COR-L47 (cell line): ENCODE results near the gene GYPC.
"Not testable (repeated sequence)": the region's sequence is repeated elsewhere in the genome, so short reads cannot be mapped to it uniquely, and the experiment has no call there.

ENCODE experiments used
- DNase-seq: peaks from one replicate; lab custom pipeline; 2025; lab: John Stamatoyannopoulos, UW

Gene GYPC

GRCh38 chr2:126671488-126671887, 15.5 kb downstream of the GYPC start:
- DNase-seq, result no peak

DNA sequence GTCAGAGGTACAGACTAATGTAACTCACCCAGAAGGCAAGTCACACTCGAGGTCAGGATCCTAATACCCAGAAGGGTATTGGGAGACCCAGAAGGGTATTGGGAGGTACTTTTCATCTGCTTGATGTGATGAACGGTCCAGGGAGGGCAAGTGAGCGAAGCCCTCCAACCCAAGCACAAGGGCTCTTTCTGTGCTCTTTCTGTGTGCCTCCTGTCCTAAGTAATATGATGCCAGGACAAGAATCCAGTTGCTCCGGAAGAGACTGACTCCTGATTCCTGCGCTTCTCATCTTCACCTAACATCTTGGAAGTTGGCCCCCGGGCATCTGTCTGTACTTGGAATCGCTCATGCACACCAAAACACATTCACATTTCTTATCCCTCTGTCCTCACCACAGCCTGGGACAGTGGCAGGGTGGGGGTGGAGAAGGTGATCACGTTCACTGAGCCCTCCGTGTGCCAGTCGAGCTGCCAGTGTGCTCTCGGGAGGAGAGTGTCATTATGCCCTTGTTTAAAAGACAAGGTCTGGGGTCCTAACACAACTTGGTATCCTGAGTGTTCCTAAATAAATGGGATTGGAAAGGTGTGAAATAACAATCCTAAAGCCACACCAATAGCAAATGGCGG, 17.1 kb downstream of the GYPC start:
- no peak for DNase-seq

DNA sequence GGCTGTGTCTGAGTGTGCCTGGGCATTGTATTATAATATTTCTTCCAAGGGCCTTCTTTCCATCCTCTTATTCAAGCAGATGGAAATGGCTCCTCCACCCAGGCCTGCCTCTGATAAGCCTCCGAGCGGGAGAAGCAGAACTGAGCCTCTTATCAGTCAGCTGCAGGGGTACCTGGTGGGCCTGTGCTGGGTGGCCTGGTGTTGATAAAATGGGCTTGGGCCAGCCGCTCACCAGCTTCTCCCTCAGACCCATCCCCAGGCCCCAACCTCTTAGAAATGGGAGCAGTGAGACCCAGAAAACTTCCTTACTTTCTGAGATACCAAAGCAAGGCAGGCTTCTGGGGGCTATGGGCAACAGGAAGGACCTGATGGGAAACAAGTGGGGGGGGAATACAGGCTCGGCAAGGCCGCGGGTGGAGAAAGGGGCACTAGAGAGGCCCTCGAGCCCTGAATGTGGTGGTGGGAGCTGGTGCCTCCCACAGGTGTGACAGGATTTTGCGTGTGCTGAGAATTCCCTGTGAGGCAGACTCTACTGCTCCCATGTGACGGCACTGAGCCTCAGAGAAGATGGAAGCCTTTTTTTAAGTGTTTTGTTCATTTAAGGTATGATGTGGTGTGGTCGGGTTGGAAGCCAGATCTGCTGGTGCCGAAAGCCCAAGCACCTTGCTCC, 18.3 kb downstream of the GYPC start:
- no peak for DNase-seq

DNA sequence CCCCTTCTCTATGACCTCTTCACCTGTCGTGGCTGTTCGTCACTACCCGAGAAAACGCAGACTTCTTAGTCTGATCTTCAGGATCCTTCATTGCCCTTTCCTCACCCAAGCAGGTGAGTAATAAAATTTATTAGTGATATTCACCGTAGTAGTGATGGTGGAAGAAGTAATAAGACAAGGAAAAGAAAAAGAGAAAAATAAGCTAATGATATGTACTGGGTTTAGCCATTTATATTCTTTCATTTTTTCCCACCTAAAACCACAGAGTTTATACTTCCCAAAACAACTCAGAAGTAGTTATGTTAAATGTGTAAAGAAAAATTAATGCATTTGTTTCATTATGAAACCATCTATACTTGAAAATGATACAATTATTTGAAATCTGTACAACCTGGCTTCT, 19.7 kb downstream of the GYPC start:
- no peak for DNase-seq

DNA sequence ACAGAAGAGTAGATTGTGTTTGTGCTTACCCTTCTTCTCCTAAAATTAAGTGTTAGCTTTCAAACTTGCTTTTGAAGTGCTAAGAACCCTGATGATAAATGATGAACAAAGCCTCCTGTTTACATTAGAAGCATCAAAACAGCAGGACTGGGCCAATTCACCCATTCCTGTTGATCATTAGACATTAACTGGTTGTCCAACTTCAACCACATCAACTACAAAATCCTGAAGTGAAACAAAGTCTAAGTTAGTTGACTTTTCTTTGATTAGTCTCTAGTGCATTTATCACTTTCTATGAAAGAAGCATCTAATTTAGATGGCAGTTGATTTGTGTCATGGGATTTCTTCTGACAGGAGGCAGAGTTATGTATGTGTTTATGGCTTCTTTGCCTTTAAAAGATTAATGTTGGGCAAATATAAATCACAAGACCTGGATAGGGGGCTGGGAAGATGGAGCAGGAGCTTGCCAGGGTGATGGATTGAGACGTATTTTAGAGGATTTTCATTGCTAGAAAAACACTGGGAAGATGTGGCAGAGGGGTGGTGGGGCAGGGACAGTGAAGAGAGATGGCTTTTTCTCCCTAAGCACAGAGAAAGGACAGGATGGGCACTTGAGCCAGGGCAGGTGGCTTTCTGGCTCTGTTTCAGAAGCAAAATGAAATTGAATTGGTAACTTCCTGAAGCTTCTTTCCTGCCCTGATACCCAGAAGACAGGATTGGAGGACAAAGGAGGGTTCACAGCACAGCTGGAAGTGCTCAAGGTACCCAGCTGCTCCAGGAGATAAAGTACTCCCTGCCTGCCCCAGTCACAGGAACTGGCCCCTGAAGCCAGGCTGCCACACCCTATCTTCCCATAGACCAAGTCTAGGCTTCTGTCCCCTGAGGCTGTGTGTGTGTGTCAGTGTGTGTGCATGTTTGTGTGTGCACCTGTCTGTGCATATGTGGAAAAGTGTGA, 20.5 kb downstream of the GYPC start:
- no peak for DNase-seq

- DNase-seq, result no peak
Measured at GRCh38 chr2:126677176-126677538, 21.2 kb downstream of the GYPC start.

GRCh38 chr2:126678269-126679065, 22.5 kb downstream of the GYPC start:
- no peak for DNase-seq

DNA sequence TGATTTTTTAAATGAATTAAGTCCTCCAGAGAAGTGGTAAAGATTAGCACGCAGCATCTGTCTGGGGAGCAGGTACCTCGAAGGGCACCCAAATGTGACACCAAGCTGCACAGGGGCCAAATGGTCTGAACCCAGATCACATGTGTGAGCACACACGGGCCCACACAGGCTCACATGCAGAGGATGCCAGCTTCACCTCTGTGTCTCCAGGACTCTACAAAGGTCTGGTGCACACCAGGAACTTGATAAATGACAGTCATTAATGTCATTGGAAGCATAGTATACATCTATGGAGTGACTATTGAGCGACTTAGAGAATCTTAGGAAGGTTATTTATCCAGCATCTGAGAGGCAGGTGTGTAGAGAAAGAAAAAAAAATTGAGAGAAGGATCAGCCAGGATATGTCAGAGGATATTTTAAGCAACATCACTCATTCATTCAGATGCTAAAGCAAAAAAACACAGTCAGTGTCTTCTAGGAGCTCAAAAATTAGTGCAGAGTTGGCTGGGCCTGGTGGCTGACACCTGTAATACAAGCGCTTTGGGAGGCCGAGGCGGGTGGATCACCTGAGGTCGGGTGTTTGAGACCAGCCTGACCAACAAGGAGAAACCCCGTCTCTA, 23.2 kb downstream of the GYPC start:
- no peak for DNase-seq

GRCh38 chr2:126681505-126681904, 25.5 kb downstream of the GYPC start:
- no peak for DNase-seq

DNA sequence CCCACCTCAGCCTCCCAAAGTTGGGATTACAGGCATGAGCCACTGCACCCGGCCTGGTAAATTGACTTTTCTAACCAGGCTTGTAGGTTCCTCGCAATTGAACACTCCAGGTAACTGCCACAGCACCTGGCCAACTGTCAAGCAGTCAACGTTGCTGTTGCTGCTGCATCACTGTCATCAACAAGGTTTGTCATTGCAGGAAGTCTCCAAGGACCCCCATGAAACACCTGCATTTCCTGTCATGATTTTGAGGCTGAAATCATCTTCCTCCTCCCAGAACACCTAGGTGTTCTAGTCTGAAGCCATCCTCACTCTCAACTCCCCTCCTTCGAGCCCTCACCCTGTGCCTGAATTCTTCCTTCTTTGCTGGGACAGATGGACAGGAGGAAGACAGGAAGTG, 29.7 kb downstream of the GYPC start:
- DNase-seq, result no peak

DNA sequence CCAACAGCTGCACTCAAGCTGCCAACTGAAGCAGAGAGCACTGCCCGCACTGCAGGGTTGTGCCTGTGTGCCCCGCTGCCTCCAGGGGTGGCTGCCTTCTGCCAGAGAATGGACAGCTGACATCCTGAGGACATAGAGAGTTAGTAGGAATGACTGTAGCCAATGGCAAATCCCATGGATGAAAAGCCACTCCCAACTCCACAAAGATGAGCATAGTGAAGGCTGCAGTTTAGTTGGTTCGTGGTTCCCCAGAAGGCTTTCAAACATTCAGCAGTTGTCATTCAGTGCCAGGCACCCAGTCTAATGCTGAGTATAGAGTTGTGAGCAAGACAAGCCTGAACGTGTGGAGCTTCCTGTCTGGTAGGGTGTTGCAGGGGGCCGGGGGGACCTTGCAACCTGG, 30.3 kb downstream of the GYPC start:
- DNase-seq, result no peak

DNA sequence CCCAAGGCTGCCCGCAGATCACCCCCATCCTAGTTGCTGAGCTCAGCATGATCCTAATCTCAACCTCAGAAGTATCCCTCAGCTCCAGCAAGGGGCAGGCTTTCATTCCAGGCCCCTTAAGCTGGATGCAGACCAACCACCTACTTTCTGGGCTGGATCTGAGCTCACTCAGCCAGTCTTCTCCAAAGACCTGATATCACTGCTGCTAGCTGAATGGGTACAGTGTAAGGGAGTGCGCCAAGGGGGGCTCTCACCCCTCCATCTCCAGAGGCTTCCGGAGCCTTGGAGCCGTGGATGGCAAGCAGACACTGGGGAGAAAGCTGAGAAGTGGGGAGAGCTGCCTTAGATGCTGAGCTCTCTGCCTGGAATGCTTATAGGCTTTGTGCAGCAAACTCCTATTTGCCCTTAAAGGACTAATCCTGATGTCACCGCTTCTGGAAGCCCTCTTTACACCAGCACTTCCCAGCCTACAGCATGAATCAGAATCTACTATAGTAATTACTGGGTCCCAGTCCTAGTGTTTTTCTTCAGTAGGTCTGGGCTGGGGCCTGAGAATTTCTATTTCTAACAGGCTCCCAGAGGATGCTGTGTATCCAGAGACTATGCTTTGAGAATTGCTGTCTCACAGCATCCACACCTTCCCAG, 31.0 kb downstream of the GYPC start:
- DNase-seq, result no peak

GRCh38 chr2:126687503-126687902, 31.5 kb downstream of the GYPC start:
- no peak for DNase-seq

DNA sequence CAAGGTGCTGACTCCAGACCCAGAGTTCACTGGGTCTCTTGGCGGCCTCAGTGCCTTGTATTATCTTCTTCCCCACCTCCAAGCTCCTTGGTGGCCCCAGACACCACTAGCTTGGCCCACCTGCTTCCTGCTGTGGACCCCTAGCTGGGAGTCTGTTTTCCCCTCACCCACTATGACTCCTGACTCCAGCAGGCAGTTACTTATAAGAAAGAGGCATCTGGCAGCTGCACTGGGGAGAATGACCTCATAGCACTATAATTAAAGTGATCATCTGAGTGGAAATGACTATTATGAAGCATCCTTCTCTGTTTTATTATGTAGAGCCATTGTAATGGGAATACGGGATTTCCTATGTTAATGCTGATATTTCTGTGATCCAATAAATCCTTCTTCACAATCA, 32.6 kb downstream of the GYPC start:
- DNase-seq, result not testable (repeated sequence)

- DNase-seq, result peak; percentile 24
Measured at GRCh38 chr2:126692241-126692640, 36.3 kb downstream of the GYPC start.

- DNase-seq, result not testable (repeated sequence)
Measured at GRCh38 chr2:126692934-126693592, 37.1 kb downstream of the GYPC start.

DNA sequence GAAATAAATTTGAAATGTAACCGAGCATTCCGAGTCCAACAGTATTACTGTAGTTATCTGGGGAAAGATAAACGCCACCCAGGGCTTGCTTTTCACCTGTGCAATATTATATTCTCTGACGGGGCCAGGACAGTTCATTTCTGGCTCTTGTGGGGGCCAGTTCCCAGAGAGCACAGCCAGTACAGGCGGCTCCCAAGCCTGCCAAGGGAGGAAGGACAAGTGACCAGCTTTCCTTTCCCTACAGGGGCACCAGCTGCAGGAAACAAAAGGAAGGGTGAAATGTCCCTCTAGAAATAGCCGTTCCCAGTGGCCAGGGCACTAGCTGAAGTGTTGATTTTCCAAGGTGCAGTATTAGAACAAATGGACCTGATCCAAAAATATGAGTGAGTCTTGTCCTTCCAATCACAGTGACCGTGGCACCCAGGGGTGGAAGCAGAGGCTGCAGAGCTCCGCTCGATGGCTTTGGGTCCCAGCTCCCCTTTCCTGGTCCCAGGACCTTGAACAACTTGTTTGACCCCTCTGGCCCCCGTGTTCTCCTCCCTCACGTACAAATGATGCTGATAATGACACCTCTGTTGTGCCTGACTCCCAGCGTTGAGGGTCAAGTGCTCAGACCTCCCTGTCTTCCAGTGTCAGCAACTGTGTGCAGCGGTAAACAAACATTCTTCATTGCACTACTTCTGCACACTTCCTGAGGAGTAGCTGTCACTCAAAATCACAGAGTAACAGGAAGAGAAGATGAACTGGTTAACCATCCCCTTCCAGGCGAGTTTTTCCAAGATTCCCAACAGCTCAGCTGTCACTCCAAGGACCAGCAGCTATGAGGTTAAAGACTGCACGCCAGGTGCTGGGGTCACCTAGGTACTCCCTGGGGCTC, 40.9 kb downstream of the GYPC start:
- no peak for DNase-seq

DNA sequence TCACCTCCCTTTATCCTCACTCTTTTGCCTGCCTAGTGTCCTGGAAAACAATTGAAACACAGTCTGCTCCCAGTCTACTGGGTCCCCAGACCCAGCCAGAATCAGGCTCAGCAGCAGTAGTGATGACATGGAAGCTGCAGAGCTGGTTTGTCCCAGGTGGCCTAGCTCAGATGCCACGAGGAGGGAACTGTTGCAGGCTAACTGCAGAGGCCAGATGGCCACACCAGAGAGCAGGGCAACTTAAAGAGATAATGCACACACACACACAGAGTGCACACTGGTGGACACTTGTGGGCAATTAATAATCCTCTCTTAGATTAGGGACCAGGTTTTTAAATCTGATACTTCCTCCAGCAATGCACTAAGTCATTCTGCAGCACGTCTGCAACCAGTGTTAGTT, 42.4 kb downstream of the GYPC start:
- no peak for DNase-seq

GRCh38 chr2:126699018-126699417, 43.1 kb downstream of the GYPC start:
- DNase-seq, result no peak
